H1 (cell line): ENCODE results near the gene PLCB4. TPM values are rescaled to one million over a fixed set of nuclear protein-coding genes. Genes with fewer than 3 reads are reported as not detected.

ENCODE experiments used
- CTCF ChIA-PET: fragments of 300-600 bp; sonication (Branson Sonifier 250); formaldehyde crosslinking; loops from one replicate; lab custom pipeline; 2021; ENCODE audit not compliant: partially characterized antibody; lab: Charles Lee
- POLR2A ChIA-PET: fragments of 300-600 bp; sonication (Branson Sonifier 250); formaldehyde crosslinking; loops from one replicate; lab custom pipeline; 2021; ENCODE audit warnings: inconsistent platforms; ENCODE audit not compliant: partially characterized antibody; lab: Charles Lee
- DNase-seq, 2 experiments: peaks; one replicate each; pipeline versions ENCODE4 v3.0.0 to v3.0.0-alpha.2; 2010 to 2022; ENCODE audit warnings: low spot score in 2 of 2, low read depth in 1 of 2, mixed read lengths in 1 of 2
- FAIRE-seq: peaks from 2 replicates; lab custom pipeline; 2011; peaks lifted over from hg19 to GRCh38; lab: Jason Lieb, UNC
- H2AFZ ChIP-seq: 2 replicates; pipeline ENCODE4 v1.8.1; 2012; ENCODE audit warnings: low read length, inconsistent platforms
- H2AK5ac ChIP-seq: 2 replicates; pipeline ENCODE4 v1.6.1; 2013; ENCODE audit warnings: low read depth, low read length
- H2BK120ac ChIP-seq: replicated peaks from 2 replicates; pipeline ENCODE3; 2013; ENCODE audit warnings: low read depth, low read length, inconsistent platforms
- H2BK12ac ChIP-seq: 2 replicates; pipeline ENCODE4 v1.6.1; 2013; ENCODE audit warnings: low read depth, low read length
- H2BK15ac ChIP-seq: 2 replicates; pipeline ENCODE4 v1.6.1; 2013; ENCODE audit warnings: low read length
- H2BK20ac ChIP-seq: 2 replicates; pipeline ENCODE4 v1.6.1; 2013; ENCODE audit warnings: low read length
- H2BK5ac ChIP-seq: 2 replicates; pipeline ENCODE4 v1.6.1; 2013; ENCODE audit warnings: low read depth, low read length
- H3K14ac ChIP-seq: 2 replicates; pipeline ENCODE4 v1.6.1; 2013; ENCODE audit warnings: inconsistent platforms; ENCODE audit not compliant: insufficient read length
- H3K18ac ChIP-seq: 2 replicates; pipeline ENCODE4 v1.6.1; 2013; ENCODE audit warnings: low read length; ENCODE audit errors: extremely low read depth
- H3K23ac ChIP-seq: 2 replicates; pipeline ENCODE4 v1.6.1; 2013; ENCODE audit warnings: inconsistent platforms; ENCODE audit not compliant: insufficient read length
- H3K23me2 ChIP-seq: 2 replicates; pipeline ENCODE4 v1.6.1; 2013; ENCODE audit warnings: low read depth, low read length
- H3K27ac ChIP-seq: 2 replicates; pipeline ENCODE4 v1.6.1; 2011; ENCODE audit warnings: low read depth, low read length, inconsistent platforms
- H3K27me3 ChIP-seq, 4 experiments: replicated peaks in 1 of 4; 1 replicate in 1 of 4; 2 replicates in 3 of 4; pipeline versions ENCODE4 v1.6.1 to v1.8.1; 2011 to 2013; ENCODE audit warnings: low read length in 3 of 4, mild to moderate bottlenecking in 3 of 4, inconsistent platforms in 2 of 4, mixed read lengths in 2 of 4, moderate library complexity in 1 of 4; ENCODE audit not compliant: control insufficient read depth in 3 of 4, insufficient read depth in 3 of 4; ENCODE audit errors: extremely low read depth in 1 of 4
- H3K36me3 ChIP-seq, 4 experiments: 2 replicates each; pipeline versions ENCODE4 v1.6.1 to v1.8.1; 2011 to 2013; ENCODE audit warnings: mild to moderate bottlenecking in 4 of 4, low read length in 3 of 4, moderate library complexity in 2 of 4, control low read depth in 1 of 4, inconsistent platforms in 1 of 4; ENCODE audit not compliant: insufficient read depth in 4 of 4, control insufficient read depth in 2 of 4
- H3K4ac ChIP-seq: replicated peaks from 2 replicates; pipeline ENCODE3; 2013; ENCODE audit warnings: low read length, low read depth, mixed read lengths, inconsistent platforms; ENCODE audit not compliant: insufficient read length
- H3K4me1 ChIP-seq, 4 experiments: replicated peaks in 1 of 4; 1 replicate in 1 of 4; 2 replicates in 3 of 4; pipeline versions ENCODE4 v1.6.1 to v1.8.1; 2011 to 2013; ENCODE audit warnings: low read length in 3 of 4, inconsistent platforms in 2 of 4, mixed read lengths in 1 of 4; ENCODE audit not compliant: insufficient read depth in 4 of 4, control insufficient read depth in 3 of 4
- H3K4me2 ChIP-seq, 2 experiments: 2 replicates each; pipeline versions ENCODE4 v1.6.1 to v1.8.1; 2011 to 2013; ENCODE audit warnings: low read depth in 2 of 2, low read length in 2 of 2, control low read depth in 1 of 2, inconsistent platforms in 1 of 2, mild to moderate bottlenecking in 1 of 2; ENCODE audit not compliant: insufficient read depth in 1 of 2
- H3K4me3 ChIP-seq, 4 experiments: fragments of 200-600, 300-600 bp in 1 of 4; sonication (generic), shearing (Covaris generic), sonication (Bioruptor Twin) in 1 of 4; 2 replicates each; pipeline versions ENCODE4 v1.5.1 to v1.8.1; 2011 to 2016; ENCODE audit warnings: low read length in 4 of 4, low read depth in 3 of 4, control low read depth in 2 of 4, inconsistent platforms in 2 of 4, mild to moderate bottlenecking in 2 of 4, mixed read lengths in 1 of 4, moderate library complexity in 1 of 4; ENCODE audit not compliant: insufficient read depth in 2 of 4; ENCODE audit errors: extremely low read depth in 1 of 4
- H3K56ac ChIP-seq: replicated peaks from 2 replicates; pipeline ENCODE3; 2013; ENCODE audit warnings: low read depth, mild to moderate bottlenecking, mixed read lengths, low read length, inconsistent platforms; ENCODE audit not compliant: insufficient read length
- H3K79me1 ChIP-seq: 2 replicates; pipeline ENCODE4 v1.6.1; 2013; ENCODE audit warnings: low read depth, low read length, control low read depth
- H3K79me2 ChIP-seq, 2 experiments: 2 replicates each; pipeline versions ENCODE4 v1.6.1 to v1.8.1; 2012 to 2013; ENCODE audit warnings: low read length in 2 of 2, mild to moderate bottlenecking in 2 of 2, inconsistent platforms in 1 of 2; ENCODE audit not compliant: insufficient read depth in 2 of 2, control insufficient read depth in 1 of 2
- H3K9ac ChIP-seq, 4 experiments: replicated peaks in 1 of 4; 1 replicate in 1 of 4; 2 replicates in 3 of 4; pipeline versions ENCODE4 v1.6.1 to v1.8.1; 2011 to 2013; ENCODE audit warnings: low read depth in 3 of 4, low read length in 3 of 4, control low read depth in 2 of 4, mild to moderate bottlenecking in 2 of 4, moderate library complexity in 2 of 4, inconsistent platforms in 1 of 4; ENCODE audit errors: extremely low read depth in 1 of 4
- H3K9me3 ChIP-seq, 2 experiments: 2 replicates each; pipeline versions ENCODE4 v1.6.1 to v1.8.1; 2012 to 2013; ENCODE audit warnings: mild to moderate bottlenecking in 2 of 2, moderate library complexity in 2 of 2, control low read depth in 1 of 2, inconsistent platforms in 1 of 2, low read depth in 1 of 2, low read length in 1 of 2, mixed read lengths in 1 of 2; ENCODE audit not compliant: insufficient read depth in 2 of 2
- H4K20me1 ChIP-seq, 2 experiments: replicated peaks in 1 of 2; 2 replicates each; pipeline versions ENCODE3 to v1.8.1; 2011 to 2013; ENCODE audit warnings: inconsistent platforms in 2 of 2, low read length in 2 of 2, mild to moderate bottlenecking in 1 of 2; ENCODE audit not compliant: insufficient read depth in 2 of 2, control insufficient read depth in 1 of 2
- H4K5ac ChIP-seq: 2 replicates; pipeline ENCODE4 v1.6.1; 2013; ENCODE audit warnings: low read length, low read depth, mixed read lengths, inconsistent platforms; ENCODE audit not compliant: insufficient read length
- H4K8ac ChIP-seq: 2 replicates; pipeline ENCODE4 v1.8.0; 2013; ENCODE audit warnings: mild to moderate bottlenecking, moderate library complexity, low read length, inconsistent platforms; ENCODE audit not compliant: insufficient read depth; ENCODE audit errors: extremely low read depth
- H4K91ac ChIP-seq: replicated peaks from 2 replicates; pipeline ENCODE3; 2013; ENCODE audit warnings: low read length, mixed read lengths, inconsistent platforms; ENCODE audit not compliant: insufficient read length
- CBX8 ChIP-seq: fragments of 300-800, 300-1000 bp; sonication (generic); IDR thresholded peaks from 2 replicates; pipeline ENCODE4 v1.7.1; 2016; ENCODE audit warnings: low read depth, low read length, borderline replicate concordance
- CTBP2 ChIP-seq: IDR thresholded peaks from 2 replicates; pipeline ENCODE4 v1.7.0; 2011; ENCODE audit warnings: borderline replicate concordance, mild to moderate bottlenecking, moderate library complexity, mixed read lengths, low read length; ENCODE audit not compliant: insufficient read depth, insufficient read length
- EZH2 ChIP-seq: fragments of 200-600 bp; sonication (generic); IDR thresholded peaks from 2 replicates; pipeline ENCODE4 v1.7.1; 2012; ENCODE audit warnings: low read depth, mild to moderate bottlenecking, moderate library complexity, low read length, inconsistent platforms; ENCODE audit not compliant: severe bottlenecking
- JUND ChIP-seq: IDR thresholded peaks from 2 replicates; pipeline ENCODE4 v1.6.1; 2011; ENCODE audit warnings: mild to moderate bottlenecking, improper control_type of control experiment, low read length
- MAX ChIP-seq: IDR thresholded peaks from 2 replicates; pipeline ENCODE4 v1.6.1; 2012; ENCODE audit warnings: inconsistent platforms
- POLR2AphosphoS5 ChIP-seq: IDR thresholded peaks from 2 replicates; pipeline ENCODE4 v1.6.1; 2011; ENCODE audit warnings: low read depth, low read length
- RAD21 ChIP-seq, 2 experiments: IDR thresholded peaks in 1 of 2; conservative IDR thresholded peaks in 1 of 2; 2 replicates each; pipeline ENCODE4 v1.6.1; 2011; ENCODE audit warnings: low read depth in 2 of 2, low read length in 2 of 2, improper control_type of control experiment in 1 of 2, inconsistent platforms in 1 of 2, mild to moderate bottlenecking in 1 of 2, moderate library complexity in 1 of 2
- RBBP5 ChIP-seq: IDR thresholded peaks from 2 replicates; pipeline ENCODE4 v1.7.1; 2012; ENCODE audit warnings: low read depth, mild to moderate bottlenecking, inconsistent platforms, low read length, moderate library complexity, borderline replicate concordance
- RFX5 ChIP-seq: IDR thresholded peaks from 2 replicates; pipeline ENCODE4 v1.6.1; 2011; ENCODE audit warnings: low read depth, low read length, improper control_type of control experiment, borderline replicate concordance
- SIN3A ChIP-seq, 2 experiments: IDR thresholded peaks in 1 of 2; conservative IDR thresholded peaks in 1 of 2; 2 replicates each; pipeline ENCODE4 v1.6.1; 2011 to 2012; ENCODE audit warnings: low read length in 2 of 2, improper control_type of control experiment in 1 of 2, low read depth in 1 of 2, mild to moderate bottlenecking in 1 of 2
- TBP ChIP-seq: IDR thresholded peaks from 2 replicates; pipeline ENCODE4 v1.6.1; 2011; ENCODE audit warnings: low read depth, low read length, improper control_type of control experiment
- TCF12 ChIP-seq: IDR thresholded peaks from 2 replicates; pipeline ENCODE4 v1.6.1; 2011; ENCODE audit warnings: low read depth, mild to moderate bottlenecking, low read length
- WGBS, 2 experiments: shearing (Covaris generic) in 1 of 2; methylation state at CpG; one replicate each; pipeline versions ENCODE4 v1.1.6 to v1.1.7; 2013 to 2015; ENCODE audit warnings: low lambda C conversion rate in 2 of 2, mixed read lengths in 2 of 2, inconsistent platforms in 1 of 2, low coverage in 1 of 2, missing lambda C conversion rate in 1 of 2; ENCODE audit not compliant: insufficient replicate concordance in 2 of 2, insufficient coverage in 1 of 2, insufficient read length in 1 of 2; ENCODE audit errors: extremely low coverage in 1 of 2, missing lambda C conversion rate in 1 of 2; 5-methylcytosine and 5-hydroxymethylcytosine counted together
- polyA plus RNA-seq, 7 experiments: library from polyadenylated mRNA; depleted of rRNA in 3 of 7; stranded (reverse) in 5 of 7; unstranded in 2 of 7; fragments of >200 nt in 5 of 7; fragments of 200-250 nt in 2 of 7; gene quantifications; 1 replicate in 5 of 7; 2 replicates in 1 of 7; 4 replicates in 1 of 7; pipeline versions ENCODE4 v1.2.1 to v1.2.3, GENCODE V29; 2011 to 2013; ENCODE audit warnings: missing spikeins in 2 of 7, mixed read lengths in 2 of 7
- total RNA-seq: library from RNA; stranded (reverse); fragmentation: NEBNext Ultra II Directional; extraction: Animal tissue kit (Norgen Biotek cat#: 25700); gene quantifications from 2 replicates; pipeline ENCODE4 v1.2.1, GENCODE V29; 2021

Gene PLCB4
- total and polyA plus RNA-seq, 2 of the 8 experiments (the other 6 are each of a cell fraction or from before 2014, with no cell fraction given), result 3.2 to 14.1 TPM

- Histone ChIP-seq H3K27me3 (no peaks in the 10 kb centered on the region), H2AK5ac (no peak overlapping the region), H3K56ac (no peak overlapping the region), H2BK20ac (no peak overlapping the region), H4K8ac (no peak overlapping the region), H3K27ac (no peak overlapping the region), H3K79me1 (no peaks in the 10 kb centered on the region), H2BK15ac (no peak overlapping the region), H3K9me3 (no peaks in the 10 kb centered on the region), H3K4me3 (no peak overlapping the region), H2BK12ac (no peak overlapping the region), H3K4ac (no peak overlapping the region), H3K4me2 (0 out of 4 replicates have a peak overlapping the region, but pooled peaks of 1 of the 2 experiments have one; percentile 5), H3K18ac (no peak overlapping the region), H3K9ac (no peak overlapping the region), H4K91ac (no peak overlapping the region), H2BK5ac (no peak overlapping the region), H3K14ac (no peak overlapping the region), H3K79me2 (no peaks in the 10 kb centered on the region), H4K5ac (no peak overlapping the region), H3K4me1 (peaks cover 0 to 9% (median 6%) of the 10 kb centered on the region in 4 experiments; a peak in 5 of 7 replicates), H3K36me3 (no peaks in the 10 kb centered on the region), H3K23me2 (no peaks in the 10 kb centered on the region), H3K23ac (no peak overlapping the region), H4K20me1 (no peaks in the 10 kb centered on the region), H2AFZ (no peak overlapping the region), H2BK120ac (no peak overlapping the region)
- CTCF ChIA-PET, result interaction anchor here (1.0 to 1.4 kb wide), 4 partner anchors 9 to 111 kb away, joined by 3 to 5 read pairs (median 4); no protein-coding TSS in a partner anchor
- TF ChIP-seq TCF12 (no peak), RAD21 (IDR thresholded peaks at IDR 0.05 in 1 of 2, conservative IDR thresholded peaks at IDR 0.05 in 1 of 2; ENCODE audit: low read depth in 2 of 2, low read length in 2 of 2) (no peak), MAX (no peak), EZH2 (no peak), CTBP2 (no peak), SIN3A (conservative IDR thresholded peaks at IDR 0.05 in 1 of 2, IDR thresholded peaks at IDR 0.05 in 1 of 2; ENCODE audit: low read depth in 1 of 2, low read length in 2 of 2) (no peak), RBBP5 (no peak), POLR2AphosphoS5 (no peak), TBP (no peak), RFX5 (no peak), CBX8 (no peak), JUND (no peak)
- POLR2A ChIA-PET, result no interaction called here
- DNase-seq (no peak), FAIRE-seq (no peak)
- WGBS, 2 experiments, result 37% methylated on average over 3 of the region's 3 CpGs; no CpG with 5 or more reads in 1 of the 2 experiments
Observed at GRCh38 chr20:9332791-9333479, 264.0 kb downstream of the PLCB4 start.
